Measurements from ENCODE around the gene METTL16.
A peak's percentile ranks its signal among the peaks of the same experiment; 100 is the strongest.

The METTL16 gene

GRCh38 chr17:2405247-2405926 is 106.3 kb downstream of the METTL16 start:
- no peak for TF ChIP-seq GATA1 (IDR thresholded peaks at IDR 0.05; ENCODE audit: low read depth, low read length)
- no peak for TF ChIP-seq POLR2A (IDR thresholded peaks at IDR 0.05; ENCODE audit: low read length)
- DNase-seq, result no peak

- DNase-seq, result no peak
- TF ChIP-seq POLR2A (IDR thresholded peaks at IDR 0.05; ENCODE audit: low read length) (no peak), GATA1 (IDR thresholded peaks at IDR 0.05; ENCODE audit: low read depth, low read length) (no peak)
Measured at GRCh38 chr17:2403044-2403443, 108.6 kb downstream of the METTL16 start.

GRCh38 chr17:2402544-2402943 is 109.1 kb downstream of the METTL16 start:
- no peak for TF ChIP-seq GATA1 (IDR thresholded peaks at IDR 0.05; ENCODE audit: low read depth, low read length)
- no peak for TF ChIP-seq POLR2A (IDR thresholded peaks at IDR 0.05; ENCODE audit: low read length)
- no peak for DNase-seq

- TF ChIP-seq POLR2A (IDR thresholded peaks at IDR 0.05; ENCODE audit: low read length) (peak; percentile 13), GATA1 (IDR thresholded peaks at IDR 0.05; ENCODE audit: low read depth, low read length) (no peak)
- peak; percentile 99 for DNase-seq
Measured at GRCh38 chr17:2401426-2402221, 110.1 kb downstream of the METTL16 start.

- TF ChIP-seq GATA1 (IDR thresholded peaks at IDR 0.05; ENCODE audit: low read depth, low read length) (no peak), POLR2A (IDR thresholded peaks at IDR 0.05; ENCODE audit: low read length) (peak; percentile 49)
- DNase-seq, result peak; percentile 96 to 98
Measured at GRCh38 chr17:2400877-2401425, 110.7 kb downstream of the METTL16 start, which contains the start of gene MNT. Gene MNT, minus strand, starts transcription at chr17:2401060. Its CDS starts 348 bp downstream, at chr17:2400712.

- DNase-seq, result peak; percentile 67 to 75
- TF ChIP-seq GATA1 (IDR thresholded peaks at IDR 0.05; ENCODE audit: low read depth, low read length), result no peak
- no peak for TF ChIP-seq POLR2A (IDR thresholded peaks at IDR 0.05; ENCODE audit: low read length)
Measured at GRCh38 chr17:2400474-2400866, 111.2 kb downstream of the METTL16 start.

GRCh38 chr17:2399572-2400473 is 111.9 kb downstream of the METTL16 start:
- TF ChIP-seq POLR2A (IDR thresholded peaks at IDR 0.05; ENCODE audit: low read length) (peak; percentile 87), GATA1 (IDR thresholded peaks at IDR 0.05; ENCODE audit: low read depth, low read length) (no peak)
- DNase-seq, result peak; percentile 96 to 98

- DNase-seq, result peak; percentile 63 to 72
- no peak for TF ChIP-seq GATA1 (IDR thresholded peaks at IDR 0.05; ENCODE audit: low read depth, low read length)
- TF ChIP-seq POLR2A (IDR thresholded peaks at IDR 0.05; ENCODE audit: low read length), result no peak
Measured at GRCh38 chr17:2398655-2399571, 112.8 kb downstream of the METTL16 start.

GRCh38 chr17:2398182-2398581 is 113.5 kb downstream of the METTL16 start:
- TF ChIP-seq POLR2A (IDR thresholded peaks at IDR 0.05; ENCODE audit: low read length), result no peak
- no peak for TF ChIP-seq GATA1 (IDR thresholded peaks at IDR 0.05; ENCODE audit: low read depth, low read length)
- peak in 1 of 2 experiments; percentile 44 for DNase-seq

- no peak for DNase-seq
- no peak for TF ChIP-seq POLR2A (IDR thresholded peaks at IDR 0.05; ENCODE audit: low read length)
Measured at GRCh38 chr17:2397247-2398171, 114.2 kb downstream of the METTL16 start.

- DNase-seq, result peak; percentile 83 to 87
- TF ChIP-seq GATA1 (IDR thresholded peaks at IDR 0.05; ENCODE audit: low read depth, low read length), result no peak
Measured at GRCh38 chr17:2396568-2397246, 115.0 kb downstream of the METTL16 start.

All from erythroblast (primary cell).